Ovary (tissue), 9 donors: Measurements from ENCODE around the gene PTH1R. TPM values are rescaled to one million over a fixed set of nuclear protein-coding genes. Genes with fewer than 3 reads are reported as not detected.

ENCODE experiments used
- DNase-seq, 5 donors: peaks; one replicate each; pipeline ENCODE4 v3.0.0-alpha.2; 2019 to 2020
- H3K27ac ChIP-seq, 2 donors: fragments of 200-600 bp; one replicate each; pipeline versions ENCODE4 v1.5.1 to v1.8.0; 2019 to 2022
- H3K27me3 ChIP-seq: fragments of 200-600 bp; one replicate; pipeline ENCODE4 v1.8.0; 2022
- H3K36me3 ChIP-seq: fragments of 200-600 bp; sonication (generic); one replicate; pipeline ENCODE4 v1.5.1; 2019
- H3K4me1 ChIP-seq: one replicate; pipeline ENCODE4 v1.8.1; 2013; ENCODE audit warnings: mild to moderate bottlenecking, moderate library complexity; ENCODE audit not compliant: insufficient read depth
- H3K4me3 ChIP-seq: fragments of 200-600 bp; sonication (generic); one replicate; pipeline ENCODE4 v1.5.1; 2017
- H3K9me3 ChIP-seq, 2 donors: fragments of 200-600 bp in 1 of 2; sonication (generic) in 1 of 2; one replicate each; pipeline versions ENCODE4 v1.5.1 to v1.8.1; 2013 to 2019; ENCODE audit warnings: mild to moderate bottlenecking in 1 of 2, moderate library complexity in 1 of 2
- EP300 ChIP-seq: sonication (generic); formaldehyde crosslinking; IDR thresholded peaks from one replicate; pipeline ENCODE4 v1.6.1; 2017; ENCODE audit warnings: antibody characterized with exemption
- POLR2A ChIP-seq: fragments of 450-650 bp; IDR thresholded peaks from one replicate; pipeline ENCODE4 v1.6.1; 2017; ENCODE audit warnings: antibody characterized with exemption, mild to moderate bottlenecking, moderate library complexity
- WGBS, 3 donors: extraction: QIAGEN DNeasy Blood & Tissue Kit in 1 of 3; methylation state at CpG; one replicate each; pipeline versions ENCODE4 v1.1.5 to v1.1.7; 2013 to 2017; 5-methylcytosine and 5-hydroxymethylcytosine counted together
- intact Hi-C, 4 donors: fragments of 100-400 bp; cut with DNase I; formaldehyde crosslinking; loops; one replicate each; pipeline versions ENCODE4 v1.11.0 to v1.15.1; 2022 to 2023
- polyA plus RNA-seq, 2 donors: library from polyadenylated mRNA; stranded (reverse); fragments of 200-250 nt in 1 of 2; fragments of 350-450 nt in 1 of 2; fragmentation: Illumina TruSeq in 1 of 2; extraction: RNeasy Lipid Tissue Mini Kit (QIAGEN cat#74804) in 1 of 2; gene quantifications; one replicate each; pipeline ENCODE4 v1.2.3, GENCODE V29; 2013 to 2014
- total RNA-seq, 7 donors: library from RNA; depleted of rRNA in 2 of 7; stranded (reverse); fragments of >200 nt in 2 of 7; fragmentation: NEBNext Ultra II Directional in 3 of 7; extraction: Animal tissue kit (Norgen Biotek cat#: 25700) in 3 of 7; gene quantifications; one replicate each; pipeline versions ENCODE4 v1.1.0 to v1.2.4, GENCODE V29; 2016 to 2023
- TF ChIP-seq, protein P1 (sequence below), 3 donors: fragments of 450-650 bp in 2 of 3; fragments of 200-600 bp in 1 of 3; IDR thresholded peaks; one replicate each; pipeline versions ENCODE4 v1.5.1 to v1.8.0; 2016 to 2022; ENCODE audit warnings: antibody characterized with exemption in 3 of 3, mild to moderate bottlenecking in 1 of 3
- donor health status: DM: no; HTN: no; CAD: no; lungs with moderate emphysema.
- donor health status: DM: no; HTN: no; CAD: no.
- donor health status: Bipolar disorder and iron deficiency.
- donor health status: DM: yes; HTN: yes; CAD: no.
- donor health status: DM: no; HTN: no; CAD: no.
- donor health status: DM: yes; HTN: yes; CAD: no.

Gene PTH1R
- total and polyA plus RNA-seq, 9 donors = 3.8 to 23.9 (median 12.3) TPM

DNA sequence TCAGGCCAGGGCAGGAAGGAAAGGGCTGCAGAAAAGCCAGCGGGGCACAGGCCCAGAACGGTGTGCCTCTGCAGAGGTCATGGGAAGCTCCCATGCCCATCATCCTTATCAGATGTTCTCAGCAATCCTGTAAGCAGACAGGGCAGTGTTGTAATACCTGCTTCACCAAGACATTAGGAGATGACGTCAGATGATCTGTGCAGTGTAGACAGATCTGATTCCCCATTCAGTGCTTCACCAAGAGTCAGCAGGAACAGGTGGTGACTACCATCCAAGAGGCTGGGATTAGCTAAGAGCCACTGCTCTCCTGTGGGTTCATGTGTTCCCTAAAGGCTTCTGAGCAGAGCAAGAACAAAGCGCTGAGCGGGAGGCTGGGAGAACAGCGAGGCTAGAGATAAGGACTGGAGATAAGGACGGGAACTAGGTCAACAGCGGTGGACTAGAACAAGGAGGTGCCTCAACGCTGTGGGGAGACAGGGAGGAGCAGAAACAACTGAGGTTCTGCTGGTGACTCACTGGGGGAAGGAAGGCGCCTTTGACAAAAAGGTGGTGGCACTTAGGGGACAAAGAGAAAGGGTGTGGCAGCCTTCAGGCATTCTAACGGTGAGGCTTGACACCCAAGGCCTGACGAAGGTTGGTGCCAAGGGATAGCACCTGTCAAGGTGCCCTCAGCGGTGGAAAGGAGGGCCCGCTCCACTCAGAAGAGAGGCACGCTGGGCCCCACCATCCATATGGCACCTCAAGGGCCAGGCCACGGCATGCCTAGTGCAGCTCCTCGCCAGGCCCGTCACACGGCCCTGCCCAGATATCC is 70.7 kb downstream of the PTH1R start:
- TF ChIP-seq POLR2A = no peak
- TF ChIP-seq, protein P1, sequence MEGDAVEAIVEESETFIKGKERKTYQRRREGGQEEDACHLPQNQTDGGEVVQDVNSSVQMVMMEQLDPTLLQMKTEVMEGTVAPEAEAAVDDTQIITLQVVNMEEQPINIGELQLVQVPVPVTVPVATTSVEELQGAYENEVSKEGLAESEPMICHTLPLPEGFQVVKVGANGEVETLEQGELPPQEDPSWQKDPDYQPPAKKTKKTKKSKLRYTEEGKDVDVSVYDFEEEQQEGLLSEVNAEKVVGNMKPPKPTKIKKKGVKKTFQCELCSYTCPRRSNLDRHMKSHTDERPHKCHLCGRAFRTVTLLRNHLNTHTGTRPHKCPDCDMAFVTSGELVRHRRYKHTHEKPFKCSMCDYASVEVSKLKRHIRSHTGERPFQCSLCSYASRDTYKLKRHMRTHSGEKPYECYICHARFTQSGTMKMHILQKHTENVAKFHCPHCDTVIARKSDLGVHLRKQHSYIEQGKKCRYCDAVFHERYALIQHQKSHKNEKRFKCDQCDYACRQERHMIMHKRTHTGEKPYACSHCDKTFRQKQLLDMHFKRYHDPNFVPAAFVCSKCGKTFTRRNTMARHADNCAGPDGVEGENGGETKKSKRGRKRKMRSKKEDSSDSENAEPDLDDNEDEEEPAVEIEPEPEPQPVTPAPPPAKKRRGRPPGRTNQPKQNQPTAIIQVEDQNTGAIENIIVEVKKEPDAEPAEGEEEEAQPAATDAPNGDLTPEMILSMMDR (IDR thresholded peaks at IDR 0.05) = no peak
- TF ChIP-seq EP300 = no peak
- Histone ChIP-seq H3K9me3 (no peaks in the 10 kb centered on the region), H3K4me3 (no peak overlapping the region), H3K4me1 (peaks cover 44% of the 10 kb centered on the region), H3K27ac (no peak overlapping the region), H3K36me3 (no peaks in the 10 kb centered on the region), H3K27me3 (no peaks in the 10 kb centered on the region)
- no peak for DNase-seq
- WGBS, 3 donors = 62 to 65% (median 62%) methylated on average over 19 of the region's 19 CpGs
- intact Hi-C loops = no loop called here

DNA sequence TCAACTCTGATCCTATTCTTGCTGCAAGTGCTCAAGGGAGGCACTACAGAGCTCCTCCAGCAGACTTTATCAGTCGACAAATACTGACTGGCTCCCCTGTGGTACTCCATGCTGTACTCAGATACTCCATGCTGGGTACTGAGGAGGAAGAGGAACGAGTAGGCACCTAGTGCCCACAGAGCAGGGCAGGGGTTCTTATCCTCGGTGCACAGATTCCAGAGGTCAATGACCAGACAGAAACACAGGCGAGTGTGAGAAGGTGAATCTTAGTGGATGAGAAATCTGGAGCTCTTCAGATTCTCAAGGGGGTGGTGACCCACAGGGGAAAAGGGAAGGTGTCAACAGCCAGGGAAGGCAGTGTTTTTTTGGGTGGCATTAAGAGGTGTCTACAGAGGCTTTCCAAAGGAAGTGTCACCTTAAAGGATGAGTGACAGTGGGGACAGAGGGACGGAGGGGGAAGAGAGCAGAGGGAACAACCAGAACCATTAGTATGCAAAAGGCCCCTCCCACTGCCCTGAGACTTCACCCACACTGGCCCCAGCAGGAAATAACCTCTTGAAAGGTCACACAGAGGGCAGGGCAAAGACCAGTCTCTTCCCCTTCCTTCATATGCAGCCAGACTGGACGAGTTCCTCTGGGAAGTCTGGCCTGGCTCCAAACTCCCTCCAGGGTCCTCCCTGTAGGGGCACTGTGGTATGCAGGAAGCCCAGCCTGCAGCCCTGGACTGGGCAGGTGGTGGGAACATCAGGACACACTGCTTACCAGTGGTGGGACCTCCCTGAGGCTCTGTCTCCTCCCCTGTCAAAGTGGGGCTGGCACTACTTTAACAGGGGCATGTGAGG is 71.5 kb downstream of the PTH1R start:
- Histone ChIP-seq H3K9me3 (no peaks in the 10 kb centered on the region), H3K4me3 (no peak overlapping the region), H3K27me3 (no peaks in the 10 kb centered on the region), H3K27ac (no peak overlapping the region), H3K4me1 (peaks cover 39% of the 10 kb centered on the region), H3K36me3 (no peaks in the 10 kb centered on the region)
- TF ChIP-seq POLR2A (no peak), EP300 (no peak)
- TF ChIP-seq, protein P1 (IDR thresholded peaks at IDR 0.05) = no peak
- intact Hi-C loops = loop anchor here in 1 of 4 donors (1.0 kb wide), 1 partner anchor 10 kb away; no protein-coding TSS in a partner anchor
- WGBS, 3 donors = 64 to 74% (median 70%) methylated on average over 6 of the region's 6 CpGs
- DNase-seq = no peak

GRCh38 chr3:46950177-46950576 is 72.7 kb downstream of the PTH1R start:
- TF ChIP-seq EP300 (no peak), POLR2A (no peak)
- TF ChIP-seq, protein P1 (IDR thresholded peaks at IDR 0.05) = no peak
- Histone ChIP-seq H3K27me3 (no peaks in the 10 kb centered on the region), H3K4me1 (peaks cover 38% of the 10 kb centered on the region), H3K9me3 (no peaks in the 10 kb centered on the region), H3K4me3 (no peak overlapping the region), H3K27ac (no peak overlapping the region), H3K36me3 (no peaks in the 10 kb centered on the region)
- 95 to 100% (median 96%) methylated on average over 2 of the region's 2 CpGs for WGBS, 3 donors
- DNase-seq = no peak
- intact Hi-C loops = no loop called here

DNA sequence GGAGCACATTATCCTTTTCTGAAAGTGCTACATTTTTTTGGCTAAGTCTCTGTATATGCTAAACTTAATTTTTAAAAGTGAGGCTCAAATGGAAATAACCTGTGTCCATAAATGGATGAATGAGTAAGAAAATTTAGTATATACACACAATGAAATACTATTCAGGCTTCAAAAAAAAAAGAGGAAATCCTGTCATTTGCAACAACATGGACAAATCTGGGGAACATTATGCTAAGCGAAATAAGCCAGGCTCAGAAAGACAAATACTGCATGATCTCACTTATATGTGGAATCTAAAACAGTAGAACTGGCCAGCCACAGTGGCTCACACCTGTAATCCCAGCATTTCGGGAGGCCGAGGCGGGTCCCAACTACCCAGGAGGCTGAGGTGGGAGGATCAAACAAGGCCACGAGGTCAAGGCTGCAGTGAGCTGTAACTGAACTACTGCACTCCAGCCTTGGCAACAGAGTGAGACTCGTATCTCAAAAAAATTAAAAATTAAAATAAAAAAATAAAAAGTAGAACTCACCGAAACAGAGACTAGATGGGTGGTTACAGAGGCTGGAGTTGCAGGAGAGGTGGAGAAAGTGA is 73.2 kb downstream of the PTH1R start:
- WGBS, 3 donors = 12 to 31% (median 25%) methylated on average over 7 of the region's 7 CpGs
- no peaks in the 10 kb centered on the region for H3K27me3 ChIP-seq
- no peaks in the 10 kb centered on the region for H3K9me3 ChIP-seq

More for the DNA sequence above, 73.2 kb downstream of the PTH1R start:
- Histone ChIP-seq H3K4me3 (no peak overlapping the region), H3K36me3 (no peaks in the 10 kb centered on the region), H3K27ac (no peak overlapping the region), H3K4me1 (peaks cover 42% of the 10 kb centered on the region)
- TF ChIP-seq, protein P1 (IDR thresholded peaks at IDR 0.05) = no peak
- TF ChIP-seq EP300 = no peak
- no peak for TF ChIP-seq POLR2A
- intact Hi-C loops = no loop called here
- DNase-seq = peak in 1 of 5 donors; percentile 58
